IMR-90 (cell line): ENCODE results near the gene PLEKHD1. TPM values are rescaled to one million over a fixed set of nuclear protein-coding genes. Genes with fewer than 3 reads are reported as not detected.

Source experiments
- ATAC-seq: fragments of 200-7000 bp; cut with Tn5 transposase; 2 replicates; pipeline ENCODE4 v1.9.1; 2020; ENCODE audit warnings: low read depth, mild to moderate bottlenecking, moderate library complexity
- BruUV-seq: library from RNA; stranded (reverse); fragments of 400-500 nt; replicated peaks from 2 replicates; lab custom pipeline; 2021; lab: Mats Ljungman, UMichigan
- CTCF ChIA-PET: fragments of 300-600 bp; formaldehyde crosslinking; extraction: SDS; loops from one replicate; lab custom pipeline; 2021; ENCODE audit warnings: antibody characterized with exemption; lab: Yijun Ruan, JAX
- POLR2A ChIA-PET: fragments of 300-600 bp; sonication (Branson Sonifier 250); formaldehyde crosslinking; loops from one replicate; lab custom pipeline; 2022; ENCODE audit warnings: antibody characterized with exemption; ENCODE audit not compliant: unreplicated experiment; lab: Charles Lee
- DNase-seq: peaks from one replicate; pipeline ENCODE4 v3.0.0; 2013
- H2AFZ ChIP-seq: replicated peaks from 2 replicates; pipeline ENCODE3; 2013; ENCODE audit warnings: low read length, mild to moderate bottlenecking; ENCODE audit not compliant: poor library complexity
- H2AK5ac ChIP-seq: 2 replicates; pipeline ENCODE4 v1.6.1; 2013; ENCODE audit warnings: low read depth, low read length, inconsistent platforms
- H2AK9ac ChIP-seq: replicated peaks from 2 replicates; pipeline ENCODE3; 2013; ENCODE audit warnings: mild to moderate bottlenecking, low read depth, low read length, moderate library complexity; ENCODE audit not compliant: poor library complexity
- H2BK120ac ChIP-seq: 2 replicates; pipeline ENCODE4 v1.6.1; 2013; ENCODE audit warnings: low read depth, low read length, inconsistent platforms
- H2BK15ac ChIP-seq: 3 replicates; pipeline ENCODE4 v1.6.1; 2013; ENCODE audit warnings: low read depth, low read length, inconsistent platforms
- H2BK20ac ChIP-seq: 2 replicates; pipeline ENCODE4 v1.6.1; 2013; ENCODE audit warnings: low read depth, mild to moderate bottlenecking, inconsistent platforms, low read length, moderate library complexity
- H2BK5ac ChIP-seq: 2 replicates; pipeline ENCODE4 v1.6.1; 2013; ENCODE audit warnings: mild to moderate bottlenecking, low read depth, low read length, inconsistent platforms; ENCODE audit not compliant: poor library complexity, severe bottlenecking
- H3K14ac ChIP-seq: replicated peaks from 2 replicates; pipeline ENCODE4 v1.6.1; 2013; ENCODE audit warnings: low read depth, low read length, inconsistent platforms
- H3K18ac ChIP-seq: 2 replicates; pipeline ENCODE4 v1.6.1; 2013; ENCODE audit warnings: low read depth, low read length, control low read depth
- H3K23ac ChIP-seq: 2 replicates; pipeline ENCODE4 v1.6.1; 2013; ENCODE audit warnings: low read depth, low read length, inconsistent platforms
- H3K27ac ChIP-seq: 2 replicates; pipeline ENCODE4 v1.5.1; 2013; ENCODE audit warnings: mild to moderate bottlenecking, control low read depth, low read length; ENCODE audit not compliant: insufficient read depth
- H3K27me3 ChIP-seq: 2 replicates; pipeline ENCODE4 v1.6.1; 2013; ENCODE audit warnings: low read length; ENCODE audit not compliant: control insufficient read depth, insufficient read depth
- H3K36me3 ChIP-seq: 2 replicates; pipeline ENCODE4 v1.6.1; 2013; ENCODE audit warnings: low read length, mixed read lengths; ENCODE audit not compliant: control insufficient read depth, insufficient read depth
- H3K4ac ChIP-seq: 2 replicates; pipeline ENCODE4 v1.6.1; 2013; ENCODE audit warnings: low read depth, low read length, inconsistent platforms
- H3K4me1 ChIP-seq: 2 replicates; pipeline ENCODE4 v1.6.1; 2013; ENCODE audit warnings: low read length, mixed read lengths; ENCODE audit not compliant: control insufficient read depth, insufficient read depth
- H3K4me2 ChIP-seq: 2 replicates; pipeline ENCODE4 v1.6.1; 2013; ENCODE audit warnings: low read depth, mild to moderate bottlenecking, control low read depth, low read length, moderate library complexity
- H3K4me3 ChIP-seq: 2 replicates; pipeline ENCODE4 v1.5.1; 2013; ENCODE audit warnings: low read depth, mild to moderate bottlenecking, control low read depth, low read length, moderate library complexity; ENCODE audit not compliant: insufficient read depth
- H3K56ac ChIP-seq: 2 replicates; pipeline ENCODE4 v1.6.1; 2013; ENCODE audit warnings: low read length, inconsistent platforms; ENCODE audit not compliant: insufficient read depth; ENCODE audit errors: extremely low read depth
- H3K79me1 ChIP-seq, 2 experiments: 2 replicates each; pipeline ENCODE4 v1.6.1; 2013; ENCODE audit warnings: low read length in 2 of 2, inconsistent platforms in 1 of 2, low read depth in 1 of 2
- H3K9ac ChIP-seq: 2 replicates; pipeline ENCODE4 v1.6.1; 2013; ENCODE audit warnings: low read depth, low read length, control low read depth
- H3K9me1 ChIP-seq: 2 replicates; pipeline ENCODE4 v1.6.1; 2013; ENCODE audit warnings: low read length, inconsistent platforms; ENCODE audit not compliant: insufficient read depth
- H3K9me3 ChIP-seq: 2 replicates; pipeline ENCODE4 v1.6.1; 2013; ENCODE audit warnings: low read length; ENCODE audit not compliant: control insufficient read depth, insufficient read depth
- H4K20me1 ChIP-seq: 2 replicates; pipeline ENCODE4 v1.6.1; 2013; ENCODE audit warnings: low read length, inconsistent platforms; ENCODE audit not compliant: insufficient read depth
- H4K5ac ChIP-seq: 2 replicates; pipeline ENCODE4 v1.6.1; 2013; ENCODE audit warnings: mild to moderate bottlenecking, low read depth, low read length, control low read depth
- H4K8ac ChIP-seq, 2 experiments: 2 replicates each; pipeline ENCODE4 v1.6.1; 2013; ENCODE audit warnings: low read depth in 2 of 2, low read length in 2 of 2, control low read depth in 1 of 2, inconsistent platforms in 1 of 2
- H4K91ac ChIP-seq: 2 replicates; pipeline ENCODE4 v1.6.1; 2013; ENCODE audit warnings: low read depth, low read length, inconsistent platforms; ENCODE audit not compliant: insufficient read depth
- BHLHE40 ChIP-seq: fragments of 150-350 bp; IDR thresholded peaks from 2 replicates; pipeline ENCODE4 v1.6.1; 2016; ENCODE audit warnings: mild to moderate bottlenecking, low read depth, low read length
- CEBPB ChIP-seq: IDR thresholded peaks from 2 replicates; pipeline ENCODE4 v1.6.1; 2012; ENCODE audit warnings: low read depth, low read length, improper control_type of control experiment
- CHD1 ChIP-seq: IDR thresholded peaks from 2 replicates; pipeline ENCODE4 v1.6.1; 2012; ENCODE audit warnings: low read depth, low read length, improper control_type of control experiment
- CTCF ChIP-seq: conservative IDR thresholded peaks from 2 replicates; pipeline ENCODE4 v1.5.1; 2012; ENCODE audit warnings: mild to moderate bottlenecking, low read depth, low read length, improper control_type of control experiment
- ELK1 ChIP-seq: fragments of 150-350 bp; IDR thresholded peaks from 2 replicates; pipeline ENCODE4 v1.6.1; 2016; ENCODE audit warnings: low read depth, mild to moderate bottlenecking, low read length, moderate library complexity, borderline replicate concordance
- FOS ChIP-seq: fragments of 150-350 bp; IDR thresholded peaks from 2 replicates; pipeline ENCODE4 v1.6.1; 2016; ENCODE audit warnings: low read depth, low read length
- MAFK ChIP-seq: IDR thresholded peaks from 2 replicates; pipeline ENCODE4 v1.6.1; 2012; ENCODE audit warnings: low read depth, low read length, improper control_type of control experiment
- MAZ ChIP-seq: IDR thresholded peaks from 2 replicates; pipeline ENCODE4 v1.6.1; 2012; ENCODE audit warnings: low read depth, mild to moderate bottlenecking, low read length, improper control_type of control experiment, moderate library complexity, borderline replicate concordance
- MXI1 ChIP-seq: IDR thresholded peaks from 2 replicates; pipeline ENCODE4 v1.6.1; 2012; ENCODE audit warnings: low read depth, mild to moderate bottlenecking, low read length, moderate library complexity, borderline replicate concordance
- NFE2L2 ChIP-seq: fragments of 150-350 bp; IDR thresholded peaks from 2 replicates; pipeline ENCODE4 v1.6.1; 2016; ENCODE audit warnings: low read depth, mild to moderate bottlenecking, low read length
- POLR2A ChIP-seq: IDR thresholded peaks from 2 replicates; pipeline ENCODE4 v1.6.1; 2012; ENCODE audit warnings: mild to moderate bottlenecking, low read depth, low read length
- RAD21 ChIP-seq: IDR thresholded peaks from 2 replicates; pipeline ENCODE4 v1.6.1; 2012; ENCODE audit warnings: low read length, improper control_type of control experiment
- RCOR1 ChIP-seq: IDR thresholded peaks from 2 replicates; pipeline ENCODE4 v1.6.1; 2012; ENCODE audit warnings: mild to moderate bottlenecking, low read length, improper control_type of control experiment; ENCODE audit not compliant: insufficient replicate concordance
- RFX5 ChIP-seq: IDR thresholded peaks from 2 replicates; pipeline ENCODE4 v1.8.0; 2012; ENCODE audit warnings: low read depth, mild to moderate bottlenecking, low read length, moderate library complexity
- SMC3 ChIP-seq: fragments of 150-350 bp; IDR thresholded peaks from 2 replicates; pipeline ENCODE4 v1.6.1; 2016; ENCODE audit warnings: low read depth, mild to moderate bottlenecking, antibody characterized with exemption, low read length, moderate library complexity
- USF2 ChIP-seq: fragments of 150-350 bp; IDR thresholded peaks from 2 replicates; pipeline ENCODE4 v1.6.1; 2017; ENCODE audit warnings: mild to moderate bottlenecking, antibody characterized with exemption, low read length, low read depth
- WGBS, 2 experiments: methylation state at CpG; one replicate each; pipeline versions ENCODE4 v1.1.5 to v1.1.7; 2013; ENCODE audit warnings: missing lambda C conversion rate in 2 of 2; ENCODE audit not compliant: insufficient read length in 1 of 2; ENCODE audit errors: extremely low coverage in 2 of 2; 5-methylcytosine and 5-hydroxymethylcytosine counted together
- dilution Hi-C: fragments of 300-500 bp; cut with HindIII; formaldehyde crosslinking; loops from one replicate; pipeline ENCODE4 v1.14.3; 2018; ENCODE audit warnings: low sequenced_read_pairs; ENCODE audit not compliant: unreplicated experiment
- in situ Hi-C: fragments of 300-500 bp; cut with MboI; formaldehyde crosslinking; loops from 3 replicates; pipeline ENCODE4 v1.14.3; 2019; ENCODE audit warnings: low sequenced_read_pairs, inconsistent platforms, mixed read lengths
- intact Hi-C: fragments of 100-400 bp; cut with micrococcal nuclease; formaldehyde crosslinking; loops from 2 replicates; pipeline ENCODE4 v1.10.0; 2022
- polyA plus RNA-seq, 3 experiments: library from polyadenylated mRNA; depleted of rRNA; stranded (reverse); fragments of >200 nt; gene quantifications; 2 replicates each; pipeline ENCODE4 v1.2.3, GENCODE V29; 2012; ENCODE audit warnings: low replicate concordance in 1 of 3
- total RNA-seq: library from RNA; depleted of rRNA; stranded (reverse); fragments of >200 nt; gene quantifications from 2 replicates; pipeline ENCODE4 v1.2.3, GENCODE V29; 2012

The PLEKHD1 gene
- total and polyA plus RNA-seq, 2 of the 4 experiments (the other 2 are of a cell fraction), result under 0.01 TPM; not detected in 1

- WGBS, 2 experiments, result 25% methylated on average over 2 of the region's 5 CpGs; no CpG with 5 or more reads in 1 of the 2 experiments
- Histone ChIP-seq H2BK120ac (no peak overlapping the region), H2AK9ac (no peak overlapping the region), H2AK5ac (no peak overlapping the region), H3K4me2 (no peak overlapping the region), H2BK15ac (no peak overlapping the region), H3K14ac (no peak overlapping the region), H4K20me1 (no peaks in the 10 kb centered on the region), H3K4me3 (no peak overlapping the region), H3K9me1 (no peaks in the 10 kb centered on the region), H3K4me1 (peaks cover 3% of the 10 kb centered on the region; the same call in 1 of the 2 replicates), H3K27me3 (peaks cover 65% of the 10 kb centered on the region), H3K9ac (no peak overlapping the region), H4K5ac (no peak overlapping the region), H4K91ac (no peak overlapping the region), H3K27ac (no peak overlapping the region), H3K18ac (no peak overlapping the region), H2AFZ (no peak overlapping the region), H3K56ac (no peak overlapping the region), H3K79me1 (no peaks in the 10 kb centered on the region), H3K36me3 (no peaks in the 10 kb centered on the region), H3K4ac (no peak overlapping the region), H4K8ac (no peak overlapping the region), H3K9me3 (peaks cover 1% of the 10 kb centered on the region; the same call in 1 of the 2 replicates), H2BK5ac (no peak overlapping the region), H2BK20ac (no peak overlapping the region), H3K23ac (no peak overlapping the region)
- no peak for DNase-seq
- no peak for TF ChIP-seq BHLHE40
- no peak for TF ChIP-seq MAZ
- TF ChIP-seq NFE2L2, result no peak
- TF ChIP-seq SMC3, result no peak
- TF ChIP-seq USF2, result no peak
- no peak for TF ChIP-seq RFX5
- no peak for TF ChIP-seq MAFK
- no peak for TF ChIP-seq CHD1
- TF ChIP-seq FOS, result no peak
- TF ChIP-seq RCOR1, result no peak
- TF ChIP-seq ELK1, result no peak
- no peak for TF ChIP-seq CTCF
- no peak for TF ChIP-seq CEBPB
- no peak for TF ChIP-seq RAD21
- no peak for TF ChIP-seq MXI1
- no peak for TF ChIP-seq POLR2A
- dilution Hi-C loops, result no loop called here
- no TSS peak for BruUV-seq
- ChIA-PET CTCF (interaction anchor here (0.6 to 1.9 kb wide), 4 partner anchors 11 to 324 kb away, joined by 3 to 7 read pairs (median 6); no protein-coding TSS in a partner anchor), POLR2A (no interaction called here)
- intact Hi-C loops, result loop anchor here (1.0 to 2.0 kb wide), 2 partner anchors 40 to 332 kb away; no protein-coding TSS in a partner anchor
- no peak for ATAC-seq
- in situ Hi-C loops, result loop anchor here (25.0 kb wide), 1 partner anchor 437 kb away; no protein-coding TSS in a partner anchor
These were observed 90.4 kb downstream of the PLEKHD1 start for GRCh38 chr14:69574954-69575295.
